GM06990 (cell line): ENCODE measurements around the gene ASB16.

Source experiments
- DNase-seq: peaks from one replicate; pipeline ENCODE4 v3.0.0-alpha.2; 2011; ENCODE audit not compliant: insufficient read length; ENCODE audit errors: extremely low read depth
- H3K27me3 ChIP-seq: replicated peaks from 2 replicates; pipeline ENCODE4 v1.6.0; 2011; ENCODE audit warnings: low read length; ENCODE audit not compliant: control insufficient read depth, insufficient read depth
- H3K36me3 ChIP-seq: 2 replicates; pipeline ENCODE4 v1.5.1; 2011; ENCODE audit warnings: low read length; ENCODE audit not compliant: control insufficient read depth, insufficient read depth
- H3K4me3 ChIP-seq: replicated peaks from 2 replicates; pipeline ENCODE4 v1.5.1; 2011; ENCODE audit warnings: low read depth, mild to moderate bottlenecking, control low read depth, low read length
- CTCF ChIP-seq: IDR thresholded peaks from 2 replicates; pipeline ENCODE4 v1.5.1; 2011; ENCODE audit warnings: low read length, control low read depth, mild to moderate bottlenecking, inconsistent platforms; ENCODE audit not compliant: insufficient read depth, poor library complexity, severe bottlenecking

The ASB16 gene

GRCh38 chr17:44176257-44176656 is 5.8 kb downstream of the ASB16 start:
- DNase-seq = no peak
- H3K4me3 ChIP-seq = no peak overlapping the region
- no peaks in the 10 kb centered on the region for H3K27me3 ChIP-seq
- peaks cover 9% of the 10 kb centered on the region for H3K36me3 ChIP-seq
- no peak for TF ChIP-seq CTCF

GRCh38 chr17:44176671-44177501 is 6.4 kb downstream of the ASB16 start:
- Histone ChIP-seq H3K4me3 (no peak overlapping the region), H3K27me3 (no peaks in the 10 kb centered on the region), H3K36me3 (peaks cover 9% of the 10 kb centered on the region)
- DNase-seq = no peak
- no peak for TF ChIP-seq CTCF

- DNase-seq = no peak
- no peaks in the 10 kb centered on the region for H3K27me3 ChIP-seq
- TF ChIP-seq CTCF = no peak
- no peak overlapping the region for H3K4me3 ChIP-seq
- H3K36me3 ChIP-seq = peaks cover 12% of the 10 kb centered on the region
These were observed 7.1 kb downstream of the ASB16 start for GRCh38 chr17:44177640-44178039.

- Histone ChIP-seq H3K36me3 (peaks cover 12% of the 10 kb centered on the region), H3K4me3 (no peak overlapping the region), H3K27me3 (no peaks in the 10 kb centered on the region)
- no peak for DNase-seq
- TF ChIP-seq CTCF = no peak
These were observed 7.6 kb downstream of the ASB16 start for GRCh38 chr17:44178133-44178532.

- no peak for DNase-seq
- Histone ChIP-seq H3K4me3 (no peak overlapping the region), H3K36me3 (peaks cover 6% of the 10 kb centered on the region), H3K27me3 (no peaks in the 10 kb centered on the region)
- no peak for TF ChIP-seq CTCF
These were observed 12.5 kb downstream of the ASB16 start for GRCh38 chr17:44183024-44183423.
